Erythroblast (primary cell): ENCODE measurements around the gene MUC22.
"Not testable (repeated sequence)": the region's sequence is repeated elsewhere in the genome, so short reads cannot be mapped to it uniquely, and the experiment has no call there.

Experiments
- DNase-seq, 2 experiments: peaks; one replicate each; lab custom pipeline; 2025; lab: John Stamatoyannopoulos, UW
- GATA1 ChIP-seq: IDR thresholded peaks from 2 replicates; pipeline ENCODE4 v1.6.1; 2011; ENCODE audit warnings: low read depth, mild to moderate bottlenecking, control low read depth, low read length, moderate library complexity
- POLR2A ChIP-seq: IDR thresholded peaks from 2 replicates; pipeline ENCODE4 v1.6.1; 2011; ENCODE audit warnings: mild to moderate bottlenecking, low read length

Gene MUC22

GRCh38 chr6:31005249-31006020, 4.8 kb upstream of the MUC22 start:
- DNase-seq, result no peak
- no peak for TF ChIP-seq POLR2A
- no peak for TF ChIP-seq GATA1

- no peak for DNase-seq
- no peak for TF ChIP-seq GATA1
- TF ChIP-seq POLR2A, result no peak
Observed at GRCh38 chr6:31007694-31008093, 2.6 kb upstream of the MUC22 start.

DNA sequence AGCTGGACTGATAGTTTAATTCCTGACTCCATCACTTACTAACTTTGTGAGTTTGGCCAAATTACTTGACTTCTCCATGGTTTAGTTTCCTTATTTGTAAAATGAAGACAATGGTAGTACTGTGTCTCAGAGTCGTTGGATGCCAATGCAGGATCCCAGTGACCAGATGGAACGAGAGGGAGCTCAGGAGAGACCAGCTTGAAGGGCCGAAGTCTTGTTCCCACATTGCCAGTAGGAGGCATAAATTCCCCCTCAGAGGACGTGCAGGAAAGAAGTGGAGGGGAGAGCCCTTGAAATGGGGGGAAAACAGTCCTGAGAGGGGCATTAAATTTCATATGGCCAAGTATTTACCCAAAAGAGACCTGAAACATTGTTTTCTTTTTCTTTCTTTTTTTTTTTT, 2.1 kb upstream of the MUC22 start:
- DNase-seq, result no peak
- TF ChIP-seq GATA1, result no peak
- TF ChIP-seq POLR2A, result no peak

DNA sequence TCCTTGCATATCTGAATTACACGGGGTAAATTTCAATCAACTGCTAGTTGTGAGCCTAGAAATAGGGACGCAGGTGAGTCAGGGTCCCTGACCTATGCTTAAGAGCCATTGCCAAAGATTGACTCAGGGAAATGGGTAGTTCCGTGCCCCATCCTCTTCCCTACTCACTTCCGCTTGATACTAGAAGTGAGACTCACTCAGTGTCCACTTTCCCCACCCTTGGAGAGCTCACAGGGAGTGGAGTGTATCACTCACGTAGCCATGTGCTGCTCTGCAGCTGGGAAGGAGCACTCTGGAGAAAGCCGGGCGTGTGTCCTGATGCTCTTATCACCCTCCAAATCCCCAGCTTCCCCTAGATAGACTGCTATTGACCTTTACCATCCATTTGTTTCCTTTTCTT, 543 bp upstream of the MUC22 start:
- no peak for DNase-seq
- TF ChIP-seq POLR2A (no peak), GATA1 (no peak)

DNA sequence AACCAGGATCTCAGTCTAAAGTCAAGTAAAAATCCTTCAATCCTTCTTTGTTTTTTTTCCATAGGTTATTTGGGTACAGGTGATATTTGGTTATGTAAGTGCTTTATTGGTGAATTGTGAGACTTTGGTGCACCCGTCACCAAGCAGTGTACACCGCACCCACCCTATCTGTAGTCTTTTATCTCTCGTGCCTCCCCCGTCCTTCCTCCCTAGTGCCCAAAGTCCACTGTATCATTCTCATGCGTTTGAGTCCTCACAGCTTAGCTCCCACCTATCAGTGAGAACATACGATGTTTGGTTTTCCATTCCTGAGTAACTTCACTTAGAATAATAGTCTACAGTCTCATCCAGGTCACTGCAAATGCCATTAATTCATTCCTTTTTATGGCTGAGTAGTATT, 879 bp downstream of the MUC22 start:
- TF ChIP-seq POLR2A, result no peak
- TF ChIP-seq GATA1, result no peak
- DNase-seq, result no peak

- no peak for DNase-seq
- no peak for TF ChIP-seq POLR2A
- no peak for TF ChIP-seq GATA1
Observed at GRCh38 chr6:31016659-31017299, 6.5 kb downstream of the MUC22 start.

DNA sequence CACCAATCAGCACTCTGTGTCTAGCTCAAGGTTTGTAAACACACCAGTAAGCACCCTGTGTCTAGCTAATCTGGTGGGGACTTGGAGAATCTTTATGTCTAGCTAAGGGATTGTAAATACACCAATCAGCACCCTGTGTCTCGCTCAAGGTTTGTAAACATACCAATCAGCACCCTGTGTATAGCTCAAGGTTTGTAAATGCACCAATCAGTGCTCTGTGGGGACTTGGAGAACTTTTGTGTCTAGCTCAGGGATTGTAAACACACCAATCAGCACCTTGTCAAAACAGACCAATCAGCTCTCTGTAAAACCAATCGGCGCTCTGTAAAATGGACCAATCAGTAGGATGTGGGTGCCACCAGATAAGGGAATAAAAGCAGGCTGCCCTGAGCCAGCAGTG, 7.2 kb downstream of the MUC22 start:
- not testable (repeated sequence) for DNase-seq

DNA sequence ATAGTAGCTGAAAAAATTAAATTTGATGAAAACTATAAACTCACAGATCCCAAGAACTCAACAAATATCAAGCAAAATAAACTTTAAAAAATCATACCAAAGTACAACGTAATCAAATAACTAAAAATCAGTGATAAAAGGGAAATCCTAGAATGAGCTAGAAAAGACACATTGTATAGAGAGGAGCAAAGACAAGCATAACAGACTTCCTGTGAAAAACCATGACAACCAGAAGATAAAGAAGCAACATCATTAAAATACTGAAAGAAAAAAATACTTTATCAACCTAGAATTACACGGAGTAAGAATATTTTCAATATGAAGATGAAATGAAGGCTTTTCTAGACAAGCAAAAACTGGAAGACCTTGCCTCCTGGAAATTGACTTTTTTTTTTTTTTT, 9.8 kb downstream of the MUC22 start:
- TF ChIP-seq POLR2A (no peak), GATA1 (no peak)
- DNase-seq, result no peak

DNA sequence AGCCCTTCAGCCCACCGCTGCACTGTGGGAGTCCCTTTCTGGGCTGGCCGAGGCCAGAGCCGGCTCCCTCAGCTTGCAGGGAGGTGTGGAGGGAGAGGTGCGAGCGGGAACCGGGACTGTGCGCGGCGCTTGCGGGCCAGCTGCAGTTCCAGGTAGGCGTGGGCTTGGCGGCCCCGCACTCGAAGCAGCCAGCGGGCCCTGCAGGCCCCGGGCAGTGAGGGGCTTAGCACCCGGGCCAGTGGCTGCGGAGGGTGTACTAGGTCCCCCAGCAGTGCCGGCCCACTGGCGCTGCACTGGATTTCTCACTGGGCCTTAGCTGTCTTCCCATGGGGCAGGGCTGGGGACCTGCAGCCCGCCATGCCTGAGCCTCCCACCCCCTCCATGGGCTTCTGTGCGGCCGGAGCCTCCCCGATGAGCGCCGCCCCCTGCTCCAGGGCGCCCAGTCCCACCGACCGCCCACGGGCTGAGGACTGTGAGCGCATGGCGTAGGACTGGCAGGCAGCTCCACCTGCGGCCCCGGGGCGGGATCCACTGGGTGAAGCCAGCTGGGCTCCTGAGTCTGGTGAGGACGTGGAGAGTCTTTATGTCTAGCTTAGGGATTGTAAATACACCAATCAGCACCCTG, 10.5 kb downstream of the MUC22 start:
- not testable (repeated sequence) for DNase-seq

DNA sequence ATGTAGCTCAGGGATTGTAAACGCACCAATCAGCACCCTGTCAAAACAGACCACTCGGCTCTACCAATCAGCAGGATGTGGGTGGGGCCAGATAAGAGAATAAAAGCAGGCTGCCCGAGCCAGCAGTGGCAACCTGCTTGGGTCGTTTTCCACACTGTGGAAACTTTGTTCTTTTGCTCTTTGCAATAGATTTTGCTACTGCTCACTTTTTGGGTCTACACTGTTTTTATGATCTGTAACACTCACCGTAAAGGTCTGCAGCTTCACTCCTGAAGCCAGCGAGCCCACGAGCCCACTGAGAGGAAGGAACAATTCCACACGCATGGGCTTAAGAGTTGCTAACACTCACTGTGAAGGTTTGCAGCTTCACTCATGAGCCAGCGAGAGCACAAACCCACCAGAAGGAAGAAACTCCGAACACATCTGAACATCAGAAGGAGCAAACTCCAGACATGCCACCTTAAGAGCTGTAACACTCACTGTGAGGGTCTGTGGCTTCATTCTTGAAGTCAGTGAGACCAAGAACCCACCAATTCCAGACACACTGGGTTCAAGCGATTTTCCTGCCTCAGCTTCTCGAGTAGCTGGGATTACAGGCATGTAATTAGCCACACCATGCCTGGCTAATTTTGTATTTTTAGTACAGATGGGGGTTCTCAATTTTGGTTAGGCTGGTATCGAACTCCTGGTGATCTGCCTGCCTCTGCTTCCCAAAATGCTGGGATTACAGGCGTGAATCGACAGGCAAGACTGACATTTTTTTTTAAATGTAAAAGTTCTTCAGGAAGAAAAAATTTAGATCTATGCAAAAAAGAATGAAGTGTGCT, 11.6 kb downstream of the MUC22 start:
- DNase-seq, result not testable (repeated sequence)

- TF ChIP-seq POLR2A (no peak), GATA1 (no peak)
- no peak for DNase-seq
Observed at GRCh38 chr6:31025595-31025994, 15.3 kb downstream of the MUC22 start.

DNA sequence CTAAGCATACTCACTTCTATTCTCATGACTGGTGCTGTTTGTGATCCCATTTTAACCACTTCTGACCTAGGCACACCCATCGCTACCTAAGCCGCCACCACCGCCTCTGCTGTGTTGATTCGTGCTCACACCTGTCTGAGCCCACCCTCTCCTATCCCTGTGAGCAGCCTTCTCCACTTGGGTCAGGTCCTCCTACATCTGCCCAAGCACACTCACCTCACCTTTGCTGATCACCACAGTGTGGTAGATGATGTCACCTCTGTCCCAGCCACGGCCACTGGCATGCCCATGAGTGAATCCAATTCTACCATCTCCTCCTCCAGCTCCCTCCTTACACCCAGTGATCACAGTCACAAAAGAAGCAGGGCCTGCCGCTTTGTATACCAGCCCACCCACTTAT, 20.8 kb downstream of the MUC22 start:
- no peak for DNase-seq
- TF ChIP-seq POLR2A, result no peak
- no peak for TF ChIP-seq GATA1

GRCh38 chr6:31033075-31033474, 22.8 kb downstream of the MUC22 start:
- no peak for DNase-seq
- TF ChIP-seq POLR2A (no peak), GATA1 (no peak)
